Central memory CD4-positive, alpha-beta T cell (primary cell): ENCODE measurements around the gene ZNF738.
A peak's percentile ranks its signal among the peaks of the same experiment; 100 is the strongest.
"Not testable (repeated sequence)": the region's sequence is repeated elsewhere in the genome, so short reads cannot be mapped to it uniquely, and the experiment has no call there.

Experiments used
- DNase-seq: peaks from one replicate; pipeline ENCODE4 v3.0.0; 2022
- total RNA-seq, 3 experiments: gene quantifications; one replicate each; lab custom pipeline; 2026; lab: John Stamatoyannopoulos, UW

ZNF738 gene
- 11.0 to 18.0 (median 11.6) reads per million in 3 experiments for total RNA-seq

DNA sequence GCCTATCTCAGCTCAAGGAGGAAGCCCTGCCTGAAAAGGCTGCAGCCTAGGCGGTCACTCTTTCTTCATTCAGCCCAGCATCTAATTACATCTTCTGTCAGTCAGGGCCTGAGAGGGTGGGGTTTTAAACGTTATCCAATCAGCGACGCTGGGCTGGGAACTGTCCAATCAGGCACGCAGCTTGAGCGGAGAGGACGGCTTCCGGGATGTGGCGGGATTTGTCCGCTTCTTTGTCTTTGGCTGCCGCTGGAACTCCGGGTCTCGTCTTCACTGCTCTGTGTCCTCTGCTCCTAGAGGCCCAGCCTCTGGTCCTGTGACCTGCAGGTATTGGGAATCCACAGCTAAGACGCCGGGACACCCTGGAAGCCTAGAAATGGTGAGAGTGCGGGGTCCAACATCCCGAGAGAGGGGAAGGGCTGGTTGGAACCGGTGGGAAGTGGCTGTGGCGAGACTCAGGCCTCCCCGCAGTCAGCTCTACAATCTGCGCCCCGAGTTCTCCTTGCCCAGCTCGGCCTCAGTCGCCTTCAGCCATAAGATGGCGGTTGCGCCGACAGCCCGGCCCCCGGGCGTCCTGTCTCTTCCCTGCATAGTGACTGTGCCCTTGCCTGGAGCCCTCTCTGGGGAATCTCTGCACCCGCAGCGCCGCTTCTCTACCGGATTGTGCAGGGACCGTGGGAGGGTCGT, at the start of gene ZNF738:
TSS of gene ZNF738 (plus strand) at position 233 of the 684 bp plus-strand sequence. CDS start at position 374, 141 bp downstream.
- peak; percentile 79 for DNase-seq

DNA sequence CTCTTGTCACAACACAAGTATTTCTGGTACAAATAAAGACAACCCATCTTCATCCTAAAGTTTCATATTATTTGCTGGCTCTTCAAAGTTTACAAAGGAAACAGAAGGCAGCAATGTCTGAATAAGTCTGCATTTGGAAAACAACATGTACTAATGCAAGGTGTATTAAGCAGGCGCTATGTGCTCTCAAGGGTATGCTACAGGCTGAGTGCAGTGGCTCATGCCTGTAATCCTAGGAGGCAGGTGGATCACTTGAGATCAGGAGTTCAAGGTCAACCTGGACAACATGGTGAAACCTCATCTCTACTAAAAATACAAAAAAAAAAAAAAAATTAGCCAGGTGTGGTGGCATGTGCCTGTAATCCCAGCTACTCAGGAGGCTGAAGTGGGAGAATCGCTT, 46.0 kb upstream of the ZNF738 start:
- DNase-seq = not testable (repeated sequence)

DNA sequence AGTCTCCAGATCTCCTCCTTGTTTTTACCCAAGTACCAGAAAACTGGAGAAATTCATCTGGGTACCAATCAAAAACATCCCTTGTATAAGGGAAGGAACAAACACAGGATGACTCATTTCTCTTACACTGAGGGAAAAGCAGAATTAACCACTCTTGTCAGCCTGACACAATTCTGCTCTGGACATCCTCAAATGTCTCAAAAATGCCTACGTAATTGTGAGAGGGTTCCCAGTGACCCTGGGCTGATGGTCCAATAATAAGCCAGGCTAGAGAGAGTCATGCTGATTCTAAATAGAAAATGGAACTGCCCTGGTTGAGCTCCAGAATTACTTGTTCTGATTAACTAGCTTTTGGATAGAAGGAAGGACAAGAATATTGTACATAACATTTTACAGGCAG, 44.1 kb upstream of the ZNF738 start:
- DNase-seq = no peak

DNA sequence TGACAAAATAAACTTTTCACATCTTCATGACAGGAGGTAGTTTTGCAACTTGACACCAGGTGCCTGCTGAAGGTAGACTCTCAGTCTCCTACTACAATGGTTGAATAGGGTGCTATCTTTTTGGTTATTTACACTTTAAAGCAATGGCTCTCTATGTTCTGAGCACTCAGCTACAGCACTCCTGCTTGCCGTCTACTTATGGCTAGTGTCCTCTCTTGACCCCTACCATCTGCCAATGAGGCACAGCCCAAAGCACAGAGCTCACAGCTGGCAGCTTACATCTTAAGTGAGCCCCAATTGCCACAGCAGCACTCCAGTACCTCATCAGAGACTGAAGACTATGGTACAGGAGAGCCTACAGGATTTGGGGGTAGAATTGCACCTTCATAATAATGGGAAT, 41.0 kb upstream of the ZNF738 start:
- DNase-seq = no peak

DNA sequence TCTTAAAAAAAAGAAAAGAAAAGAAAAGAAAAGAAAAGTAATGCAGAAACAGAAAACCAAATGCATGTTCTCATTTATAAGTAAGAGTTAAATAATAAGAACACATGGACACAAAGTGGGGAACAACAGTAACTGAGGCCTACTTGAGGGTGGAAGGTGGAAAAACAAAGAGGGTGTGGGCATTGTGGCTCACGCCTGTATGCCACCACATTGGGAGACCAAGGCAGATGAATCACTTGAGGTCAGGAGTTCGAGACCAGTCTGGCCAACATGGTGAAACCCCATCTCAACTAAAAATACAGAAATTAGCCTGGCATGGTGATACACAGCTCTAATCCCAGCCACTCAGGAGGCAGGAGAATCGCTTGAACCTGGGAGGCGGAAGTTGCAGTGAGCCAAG, 37.7 kb upstream of the ZNF738 start:
- DNase-seq = no peak

DNA sequence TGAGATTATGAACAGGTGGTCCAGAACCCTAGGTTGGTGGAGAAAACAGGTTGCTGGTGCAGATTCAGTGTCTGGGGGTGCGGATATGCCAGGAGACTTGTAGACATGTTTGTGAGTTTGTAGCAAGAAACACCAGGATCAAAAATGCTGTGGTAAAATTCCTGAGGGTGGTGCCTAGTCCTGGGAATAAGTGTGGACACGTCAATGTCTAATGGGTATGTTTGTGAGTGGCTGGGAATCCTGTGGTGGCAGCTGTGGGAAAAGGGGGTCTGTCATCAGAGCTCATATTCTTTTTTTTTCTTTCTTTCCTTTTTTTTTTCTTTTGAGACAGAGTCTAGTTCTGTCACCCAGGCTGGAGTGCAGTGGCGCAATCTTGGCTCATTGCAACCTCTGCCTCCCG, 36.8 kb upstream of the ZNF738 start:
- no peak for DNase-seq

DNA sequence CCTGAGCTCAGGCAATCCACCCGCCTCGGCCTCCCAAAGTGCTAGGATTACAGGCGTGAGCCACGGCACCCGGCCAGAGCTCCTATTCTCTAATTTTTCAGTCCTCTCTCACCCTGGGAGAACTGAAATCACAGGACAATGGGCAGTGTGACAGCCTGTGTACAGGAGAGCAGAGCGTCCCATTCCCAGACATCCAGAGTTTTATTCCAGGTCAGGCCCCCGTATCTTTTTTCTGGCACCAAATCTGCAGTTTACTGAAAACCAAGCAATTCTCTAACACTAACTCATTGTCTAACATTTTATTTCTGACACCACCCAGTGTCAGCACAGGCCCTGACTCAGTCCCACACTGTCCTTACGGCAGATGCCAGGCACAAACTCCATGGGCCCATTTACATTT, 36.3 kb upstream of the ZNF738 start:
- DNase-seq = no peak

DNA sequence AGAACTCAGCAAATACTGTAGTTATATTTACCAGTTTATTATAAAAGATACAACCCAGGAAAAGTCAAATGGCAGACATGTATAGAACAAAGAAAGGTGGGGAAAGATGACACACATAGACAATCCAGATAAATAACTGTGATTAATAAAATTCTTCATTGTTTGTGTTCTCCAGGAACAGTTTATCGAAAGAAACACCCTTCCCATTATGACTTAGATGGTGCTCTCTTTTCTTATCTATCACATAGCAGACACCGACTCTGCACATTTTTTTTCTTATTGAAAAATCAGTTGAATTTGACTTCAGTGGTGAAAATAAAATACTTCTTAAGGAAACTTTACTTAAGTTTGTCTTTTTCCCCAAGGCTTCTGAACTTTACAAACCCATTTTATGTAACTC, 35.8 kb upstream of the ZNF738 start:
- no peak for DNase-seq

DNA sequence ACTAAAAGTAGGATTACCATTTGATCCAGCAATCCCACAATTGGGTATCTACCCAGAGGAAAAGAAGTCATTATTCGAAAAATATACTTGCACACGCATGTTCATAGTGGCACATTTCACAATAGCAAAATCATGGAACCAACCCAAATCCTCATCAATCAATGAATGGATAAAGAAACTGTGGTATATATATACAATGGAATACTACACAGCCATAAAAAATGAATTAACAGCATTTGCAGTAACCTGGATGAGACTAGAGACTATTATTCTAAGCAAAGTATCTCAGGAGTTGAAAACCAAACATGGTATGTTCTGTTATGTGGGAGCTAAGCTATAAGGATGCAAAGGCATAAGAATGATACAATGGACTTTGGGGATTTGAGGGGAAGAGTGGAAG, 32.6 kb upstream of the ZNF738 start:
- DNase-seq = no peak

DNA sequence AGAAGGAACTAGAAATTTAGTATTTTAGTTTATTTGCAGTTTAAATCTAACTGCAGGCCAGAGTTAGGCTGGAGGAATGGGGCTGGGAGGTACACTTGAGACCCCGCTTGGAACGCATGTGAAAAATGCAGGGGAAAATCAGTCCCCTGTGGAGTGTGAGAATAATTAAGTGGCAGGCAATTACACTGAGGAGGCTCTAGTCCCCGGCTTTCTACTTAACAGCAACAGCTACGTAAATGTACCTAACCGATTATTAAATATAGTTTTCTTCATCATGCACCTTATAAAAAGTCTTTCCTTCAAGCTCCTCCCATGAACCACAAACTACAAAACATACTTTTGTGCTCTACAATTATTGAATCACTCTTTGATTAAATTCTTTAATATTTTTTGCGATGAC, 30.4 kb upstream of the ZNF738 start:
- no peak for DNase-seq

DNA sequence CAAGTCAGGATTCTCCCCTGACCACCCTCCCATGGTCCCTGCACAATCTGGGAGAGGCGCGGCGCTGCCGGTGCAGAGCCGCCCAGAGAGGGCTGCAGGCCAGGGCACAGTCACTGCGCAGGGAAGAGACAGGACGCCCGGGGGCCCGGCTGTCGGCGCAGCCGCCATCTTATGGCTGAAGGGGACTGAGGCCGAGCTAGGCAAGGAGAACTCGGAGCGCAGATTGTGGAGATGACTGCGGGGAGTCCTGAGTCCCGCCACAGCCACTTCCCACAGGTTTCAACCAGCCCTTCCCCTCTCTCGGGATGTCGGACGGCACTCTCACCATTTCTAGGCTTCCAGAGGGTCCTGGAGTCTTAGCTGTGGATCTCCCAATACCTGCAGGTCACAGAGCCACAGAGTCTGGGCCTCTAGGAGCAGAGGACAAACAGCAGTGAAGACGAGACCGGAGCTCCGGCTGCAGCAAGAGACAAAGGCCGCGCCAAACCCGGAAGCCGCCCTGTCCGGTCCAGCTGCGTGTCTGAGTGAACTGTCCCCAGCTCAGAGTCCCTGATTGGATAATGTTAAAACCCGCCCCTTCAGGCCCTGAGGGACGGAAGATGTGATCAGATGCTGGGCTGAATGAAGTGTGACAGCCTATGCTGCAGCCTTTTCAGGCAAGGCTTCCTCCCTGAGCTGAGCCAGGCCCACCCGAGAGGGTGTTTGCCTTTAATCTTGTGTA, 29.8 kb upstream of the ZNF738 start, which contains the start of gene ZNF708:
TSS of gene ZNF708 (minus strand) at position 526 of the 721 bp plus-strand sequence. CDS start at position 328, 198 bp downstream.
- DNase-seq = peak; percentile 63

DNA sequence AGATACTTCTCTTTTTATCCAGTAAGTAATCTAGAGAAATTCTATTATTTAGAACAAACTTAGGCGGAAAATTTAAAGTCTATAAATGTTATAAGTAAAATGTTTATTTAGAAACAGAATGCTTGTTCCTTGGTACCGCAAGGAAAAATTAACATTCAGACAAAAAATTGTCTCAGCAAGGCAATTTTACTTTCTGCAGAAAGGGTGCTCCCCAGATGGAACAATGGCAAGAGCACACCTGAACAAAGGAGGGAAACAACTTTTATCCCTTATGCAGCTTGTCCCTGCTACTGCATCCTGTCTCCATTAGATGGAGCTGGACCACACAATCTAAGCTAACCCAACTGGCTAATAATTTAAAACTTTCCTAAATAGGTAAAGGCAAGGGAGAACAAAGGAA, 23.1 kb upstream of the ZNF738 start:
- DNase-seq = no peak

DNA sequence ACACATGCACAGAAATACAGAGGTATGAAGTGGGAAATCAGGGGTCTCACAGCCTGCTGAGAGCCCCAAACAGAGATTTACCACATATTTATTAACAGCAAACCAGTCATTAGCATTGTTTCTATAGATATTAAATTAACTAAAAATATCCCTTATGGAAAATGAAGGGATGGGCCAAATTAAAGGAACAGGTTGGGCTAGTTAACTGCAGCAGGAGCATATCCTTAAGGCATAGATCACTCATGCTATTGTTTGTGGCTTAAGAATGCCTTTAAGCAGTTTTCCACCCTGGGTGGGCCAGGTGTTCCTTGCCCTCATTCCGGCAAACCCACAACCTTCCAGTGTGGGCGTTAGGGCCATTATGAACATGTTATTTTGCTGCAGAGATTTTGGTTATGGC, 14.0 kb upstream of the ZNF738 start:
- not testable (repeated sequence) for DNase-seq

DNA sequence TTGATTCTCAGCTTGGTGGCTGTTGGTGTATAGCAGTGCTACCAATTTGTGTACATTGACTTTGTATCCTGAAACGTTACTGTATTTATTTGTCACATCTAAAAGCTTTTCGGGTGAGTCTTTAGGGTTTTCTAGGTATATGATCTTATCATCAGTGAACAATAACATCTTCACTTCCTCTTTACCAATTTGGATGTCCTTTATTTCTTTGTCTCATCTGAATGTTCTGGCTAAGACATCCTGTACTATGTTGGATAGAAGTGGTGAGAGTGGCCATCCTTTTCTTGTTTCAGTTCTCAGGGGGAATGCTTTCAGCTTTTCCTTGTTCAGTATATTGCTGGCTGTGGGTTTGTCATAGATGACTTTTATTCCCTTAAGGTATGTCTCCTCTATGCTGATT, 6.0 kb upstream of the ZNF738 start:
- no peak for DNase-seq

DNA sequence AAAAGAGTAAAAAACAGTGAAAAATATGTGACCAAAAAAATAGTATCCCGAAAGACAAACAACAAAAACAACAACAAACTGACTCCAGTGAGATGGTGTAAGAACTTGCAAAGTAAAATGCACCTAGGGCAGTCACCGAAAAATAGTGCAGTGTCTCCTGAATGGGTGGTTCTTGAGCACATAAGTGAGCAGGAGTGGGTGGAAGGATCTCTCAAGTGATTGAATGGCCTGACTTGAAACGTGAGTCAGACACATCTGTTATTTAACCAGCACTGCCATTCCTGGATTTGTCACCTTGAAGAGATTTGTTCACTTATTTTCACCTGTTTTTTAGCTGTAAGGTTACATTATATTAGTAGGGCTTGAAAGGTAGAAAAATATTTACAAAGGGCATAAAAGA, 3.5 kb downstream of the ZNF738 start:
- no peak for DNase-seq

DNA sequence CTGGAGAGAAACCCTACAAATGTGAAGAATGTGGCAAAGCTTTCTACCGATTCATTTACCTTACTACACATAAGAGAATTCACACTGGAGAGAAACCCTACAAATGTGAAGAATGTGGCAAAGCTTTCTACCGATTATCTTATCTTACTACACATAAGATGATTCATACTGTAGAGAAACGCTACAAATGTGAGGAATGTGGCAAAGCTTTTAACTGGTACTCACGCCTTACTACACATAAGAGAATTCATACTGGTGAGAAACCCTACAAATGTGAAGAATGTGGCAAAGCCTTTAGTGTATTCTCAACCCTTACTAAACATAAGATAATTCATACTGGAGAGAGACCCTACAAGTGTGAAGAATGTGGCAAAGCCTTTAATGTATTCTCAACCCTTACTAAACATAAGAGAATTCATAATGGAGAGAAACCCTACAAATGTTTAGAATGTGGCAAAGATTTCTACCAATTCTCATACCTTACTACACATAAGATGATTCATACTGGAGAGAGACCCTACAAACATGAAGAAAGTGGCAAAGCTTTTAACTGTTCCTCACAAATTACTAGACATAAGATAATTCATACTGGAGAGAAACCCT, 25.3 kb downstream of the ZNF738 start:
- no peak for DNase-seq

DNA sequence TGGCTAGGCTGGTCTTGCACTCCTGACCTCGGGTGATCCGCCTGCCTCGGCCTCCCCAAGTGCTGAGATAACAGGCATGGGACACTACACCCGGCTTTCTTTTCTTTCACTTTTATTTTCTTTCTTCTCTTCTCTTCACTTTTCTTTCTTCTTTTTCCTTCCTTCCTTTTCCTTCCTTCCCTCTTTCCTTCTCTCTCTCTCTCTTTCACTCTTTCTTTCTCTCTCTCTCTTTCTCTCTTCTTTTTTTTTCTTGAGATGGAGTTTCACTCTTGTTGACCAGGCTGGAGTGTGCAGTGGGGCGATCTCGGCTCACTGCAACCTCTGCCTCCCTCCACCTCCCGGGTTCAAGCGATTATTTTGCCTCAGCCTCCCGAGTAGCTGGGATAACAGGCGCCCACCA, 37.3 kb downstream of the ZNF738 start:
- no peak for DNase-seq

DNA sequence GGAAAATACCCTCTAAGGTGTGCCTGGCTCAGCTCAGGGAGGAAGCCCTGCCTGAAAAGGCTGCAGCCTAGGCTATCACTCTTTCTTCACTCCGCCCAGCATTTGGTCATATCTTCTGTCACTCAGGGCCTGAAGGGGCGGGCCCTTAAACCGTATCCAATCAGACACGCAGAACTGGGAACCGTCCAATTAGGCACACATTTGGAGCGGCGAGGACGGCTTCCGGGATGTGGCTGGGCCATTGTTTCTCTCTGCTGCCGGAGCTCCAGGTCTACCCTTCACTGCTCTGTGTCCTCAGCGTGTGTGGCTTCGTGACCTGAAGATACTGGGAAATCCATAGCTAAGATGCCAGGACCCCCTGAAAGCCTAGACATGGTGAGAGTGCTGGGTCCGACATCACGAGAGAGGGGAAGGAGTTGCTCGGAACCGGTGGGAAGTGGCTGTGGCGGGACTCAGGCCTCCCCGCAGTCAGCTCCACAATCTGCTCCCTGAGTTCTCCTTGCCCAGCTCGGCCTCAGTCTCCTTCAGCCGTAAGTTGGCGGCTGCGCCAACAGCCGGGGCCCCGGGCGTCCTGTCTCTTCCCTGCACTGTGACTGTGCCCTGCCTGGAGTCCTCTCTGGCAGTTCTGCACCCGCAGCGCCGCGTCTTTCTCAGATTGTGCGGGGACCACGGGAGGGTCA, 38.2 kb downstream of the ZNF738 start, which contains the start of gene ZNF493:
TSS of gene ZNF493 (plus strand) at position 241 of the 680 bp plus-strand sequence. CDS start at position 346, 105 bp downstream.
- peak; percentile 90 for DNase-seq

DNA sequence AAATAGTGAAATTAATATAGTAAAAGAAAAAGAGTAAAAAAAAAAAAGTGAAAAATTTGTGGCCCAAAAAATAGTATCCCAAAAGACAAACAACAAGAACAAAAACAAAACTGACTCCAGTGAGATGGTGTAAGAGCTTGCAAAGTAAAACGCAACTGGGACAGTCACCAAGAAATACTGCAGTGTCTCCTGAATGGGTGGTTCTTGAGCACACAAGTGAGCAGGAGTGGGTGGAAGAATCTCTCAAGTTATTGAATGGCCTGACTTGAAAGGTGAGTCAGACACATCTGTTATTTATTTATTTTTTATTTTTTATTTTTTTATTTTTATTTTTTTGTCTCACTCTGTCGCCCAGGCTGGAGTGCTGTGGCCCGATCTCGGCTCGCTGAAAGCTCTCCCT, 40.1 kb downstream of the ZNF738 start:
- no peak for DNase-seq

DNA sequence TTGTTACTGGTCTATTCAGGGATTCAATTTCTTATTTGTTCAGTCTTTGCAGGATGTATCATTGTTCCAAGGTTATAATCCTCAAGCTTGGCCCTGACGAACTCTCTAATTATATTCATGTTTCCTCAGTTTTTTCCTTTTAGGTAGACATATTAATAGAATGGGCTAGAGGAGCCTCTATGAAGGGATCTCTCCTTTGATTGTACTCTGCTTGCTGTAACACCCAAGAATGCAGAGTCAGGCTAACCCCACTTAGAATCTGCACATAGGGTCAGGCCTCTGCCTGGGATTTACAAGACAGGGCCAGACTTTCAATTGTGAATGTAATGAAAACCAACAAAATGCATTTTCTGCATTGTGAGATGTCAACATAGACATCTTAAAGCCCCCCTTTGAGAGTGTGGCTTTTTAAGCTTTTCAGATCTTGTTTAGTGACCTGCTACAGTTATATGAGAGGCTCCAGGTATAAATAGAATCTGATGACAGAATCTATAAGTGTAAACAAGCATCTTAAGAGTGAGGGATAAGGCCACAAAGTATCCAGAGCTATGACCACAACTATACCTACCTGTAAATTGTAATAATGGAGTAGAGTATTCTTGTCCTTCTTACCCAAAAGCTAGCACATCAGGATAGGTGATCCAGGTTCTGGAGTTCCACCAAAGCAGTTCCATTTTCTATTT, 43.6 kb downstream of the ZNF738 start:
- DNase-seq = no peak

DNA sequence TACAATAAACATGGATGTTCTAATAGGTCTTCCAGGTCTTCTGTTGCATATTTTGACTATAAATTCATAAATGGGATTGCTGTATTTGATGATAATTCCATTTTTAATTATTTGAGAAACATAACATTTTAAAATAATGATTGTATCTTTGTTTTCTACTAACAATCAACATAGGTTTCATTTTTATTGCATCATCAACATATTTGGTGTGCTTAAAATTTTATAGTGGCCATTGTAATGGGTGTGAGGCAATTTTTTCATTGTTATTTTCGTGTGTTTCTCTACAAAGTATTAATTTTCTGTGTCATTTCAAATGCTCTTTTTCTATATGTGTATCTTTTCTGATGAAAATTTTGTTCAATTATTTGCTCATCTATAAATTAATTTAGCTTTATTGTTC, 51.4 kb downstream of the ZNF738 start:
- no peak for DNase-seq

DNA sequence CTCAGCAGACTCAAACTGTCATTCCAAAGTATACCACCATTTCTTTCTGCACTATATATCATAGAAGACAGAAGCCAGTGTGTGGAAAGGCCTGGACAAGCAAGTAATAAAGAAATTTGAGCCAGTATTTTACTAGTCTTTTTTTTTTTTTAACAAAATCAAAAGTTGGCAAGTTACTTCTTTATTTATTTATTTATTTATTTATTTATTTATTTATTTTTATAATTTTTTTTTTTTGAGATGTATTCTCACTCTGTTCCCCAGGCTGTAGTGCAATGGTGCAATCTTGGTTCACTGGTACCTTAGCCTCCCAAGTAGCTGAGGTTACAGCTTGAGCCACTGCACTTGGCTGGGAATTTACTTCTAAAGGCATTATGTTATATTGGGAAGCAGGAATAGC, 63.4 kb downstream of the ZNF738 start:
- DNase-seq = no peak
